ENCODE data around the gene ZNF701. TPM values are rescaled to one million over a fixed set of nuclear protein-coding genes. Genes with fewer than 3 reads are reported as not detected.
"Not testable (repeated sequence)": the region's sequence is repeated elsewhere in the genome, so short reads cannot be mapped to it uniquely, and the experiment has no call there.

The ZNF701 gene
- total RNA-seq, 1 donor from 2014 or later = 17.3 TPM

GRCh38 chr19:52622261-52622660 is 52.2 kb downstream of the ZNF701 start:
- Mint-ChIP-seq H3K9me3 (peaks cover 2% of the 10 kb centered on the region), H3K36me3 (ENCODE audit: low read depth) (peaks cover 35% of the 10 kb centered on the region), H3K27me3 (ENCODE audit: low read depth) (no peaks in the 10 kb centered on the region), H3K27ac (ENCODE audit: unreplicated experiment) (no peak overlapping the region), H3K4me3 (no peak overlapping the region), H3K4me1 (no peaks in the 10 kb centered on the region)
- DNase-seq (ENCODE audit: low read depth, low spot score) = no peak
- TF ChIP-seq CTCF (conservative IDR thresholded peaks at IDR 0.05) = no peak

- Mint-ChIP-seq H3K4me3 (no peak overlapping the region), H3K4me1 (no peaks in the 10 kb centered on the region), H3K27me3 (ENCODE audit: low read depth) (no peaks in the 10 kb centered on the region), H3K27ac (ENCODE audit: unreplicated experiment) (no peak overlapping the region), H3K9me3 (peaks cover 3% of the 10 kb centered on the region), H3K36me3 (ENCODE audit: low read depth) (peaks cover 33% of the 10 kb centered on the region)
- TF ChIP-seq CTCF (conservative IDR thresholded peaks at IDR 0.05) = no peak
- DNase-seq (ENCODE audit: low read depth, low spot score) = no peak
Measured at GRCh38 chr19:52626915-52627314, 56.8 kb downstream of the ZNF701 start.

- H3K27me3 Mint-ChIP-seq (ENCODE audit: low read depth); DNase-seq (ENCODE audit: low read depth, low spot score); H3K27ac Mint-ChIP-seq (ENCODE audit: unreplicated experiment); H3K9me3 Mint-ChIP-seq; H3K4me3 Mint-ChIP-seq; H3K4me1 Mint-ChIP-seq: not testable (repeated sequence)
- H3K36me3 Mint-ChIP-seq (ENCODE audit: low read depth) = peaks cover 32% of the 10 kb centered on the region
Measured at GRCh38 chr19:52627441-52627840, 57.4 kb downstream of the ZNF701 start.

- Mint-ChIP-seq H3K4me3 (peak overlapping the region; percentile 99), H3K9me3 (no peaks in the 10 kb centered on the region), H3K4me1 (peaks cover 23% of the 10 kb centered on the region), H3K36me3 (ENCODE audit: low read depth) (peaks cover 7% of the 10 kb centered on the region), H3K27me3 (ENCODE audit: low read depth) (peaks cover under 1% of the 10 kb centered on the region), H3K27ac (ENCODE audit: unreplicated experiment) (no peak overlapping the region)
- DNase-seq (ENCODE audit: low read depth, low spot score) = no peak
- no peak for TF ChIP-seq CTCF (conservative IDR thresholded peaks at IDR 0.05)
Measured at GRCh38 chr19:52635786-52636570, 65.9 kb downstream of the ZNF701 start.

Other genes starting within 250 kb of the ZNF701 start
- 10.0 and 11.5 TPM in 2 replicates for gene ZNF610, start 234.0 kb upstream of the ZNF701 start, total RNA-seq
- gene ZNF880, start 200.4 kb upstream of the ZNF701 start, total RNA-seq = 9.7 and 10.0 TPM in 2 replicates
- 7.7 and 8.3 TPM in 2 replicates for gene ZNF528, start 172.4 kb upstream of the ZNF701 start, total RNA-seq
- not detected in 2 replicates for gene ZNF534, start 141.1 kb upstream of the ZNF701 start, total RNA-seq
- gene ZNF578, start 116.7 kb upstream of the ZNF701 start, total RNA-seq = 0.65 and 0.86 TPM in 2 replicates
- 23.4 and 25.9 TPM in 2 replicates for gene ZNF808, start 42.6 kb upstream of the ZNF701 start, total RNA-seq
- 45.6 and 46.3 TPM in 2 replicates for gene ZNF83, start 68.1 kb downstream of the ZNF701 start, total RNA-seq
- 20.6 and 25.7 TPM in 2 replicates for gene ZNF611, start 164.8 kb downstream of the ZNF701 start, total RNA-seq
- 2.1 and 2.3 TPM in 2 replicates for gene ZNF600, start 216.5 kb downstream of the ZNF701 start, total RNA-seq